ENCODE results near the gene ELP4. TPM values are rescaled to one million over a fixed set of nuclear protein-coding genes. Genes with fewer than 3 reads are reported as not detected.

ELP4 gene
- total RNA-seq, 1 donor from 2014 or later, result 8.6 TPM

- DNase-seq (ENCODE audit: low spot score), result no peak
- Mint-ChIP-seq H3K36me3 (ENCODE audit: low read depth) (peaks cover 2% of the 10 kb centered on the region), H3K4me3 (ENCODE audit: unreplicated experiment) (no peak overlapping the region), H3K9me3 (ENCODE audit: low read depth) (peaks cover 4% of the 10 kb centered on the region), H3K27ac (ENCODE audit: unreplicated experiment) (peak overlapping the region; percentile 88), H3K4me1 (ENCODE audit: low read depth) (peaks cover 22% of the 10 kb centered on the region), H3K27me3 (ENCODE audit: low read depth) (no peaks in the 10 kb centered on the region)
- TF ChIP-seq CTCF (IDR thresholded peaks at IDR 0.05), result no peak
Observed at GRCh38 chr11:31779374-31779791, 269.8 kb downstream of the ELP4 start.

- no peak for TF ChIP-seq CTCF (IDR thresholded peaks at IDR 0.05)
- Mint-ChIP-seq H3K27ac (ENCODE audit: unreplicated experiment) (peak overlapping the region; percentile 88), H3K4me3 (ENCODE audit: unreplicated experiment) (no peak overlapping the region), H3K4me1 (ENCODE audit: low read depth) (peaks cover 22% of the 10 kb centered on the region), H3K36me3 (ENCODE audit: low read depth) (peaks cover 2% of the 10 kb centered on the region), H3K27me3 (ENCODE audit: low read depth) (no peaks in the 10 kb centered on the region), H3K9me3 (ENCODE audit: low read depth) (peaks cover 4% of the 10 kb centered on the region)
- no peak for DNase-seq (ENCODE audit: low spot score)
Observed at GRCh38 chr11:31780078-31780477, 270.5 kb downstream of the ELP4 start.

GRCh38 chr11:31780480-31780971, 271.0 kb downstream of the ELP4 start:
- H3K36me3 Mint-ChIP-seq (ENCODE audit: low read depth), result peaks cover 2% of the 10 kb centered on the region
- H3K27ac Mint-ChIP-seq (ENCODE audit: unreplicated experiment), result peak overlapping the region; percentile 3
- no peak overlapping the region for H3K4me3 Mint-ChIP-seq (ENCODE audit: unreplicated experiment)
- DNase-seq (ENCODE audit: low spot score), result no peak
- peaks cover 22% of the 10 kb centered on the region for H3K4me1 Mint-ChIP-seq (ENCODE audit: low read depth)
- H3K27me3 Mint-ChIP-seq (ENCODE audit: low read depth), result no peaks in the 10 kb centered on the region
- H3K9me3 Mint-ChIP-seq (ENCODE audit: low read depth), result peaks cover 4% of the 10 kb centered on the region
- no peak for TF ChIP-seq CTCF (IDR thresholded peaks at IDR 0.05)

- no peak for DNase-seq (ENCODE audit: low spot score)
- no peak for TF ChIP-seq CTCF (IDR thresholded peaks at IDR 0.05)
- Mint-ChIP-seq H3K9me3 (ENCODE audit: low read depth) (peaks cover 4% of the 10 kb centered on the region), H3K27ac (ENCODE audit: unreplicated experiment) (no peak overlapping the region), H3K4me1 (ENCODE audit: low read depth) (peaks cover 23% of the 10 kb centered on the region), H3K36me3 (ENCODE audit: low read depth) (peaks cover 2% of the 10 kb centered on the region), H3K4me3 (ENCODE audit: unreplicated experiment) (no peak overlapping the region), H3K27me3 (ENCODE audit: low read depth) (no peaks in the 10 kb centered on the region)
Observed at GRCh38 chr11:31782257-31782656, 272.7 kb downstream of the ELP4 start.

- H3K27ac Mint-ChIP-seq (ENCODE audit: unreplicated experiment), result no peak overlapping the region
- H3K36me3 Mint-ChIP-seq (ENCODE audit: low read depth), result no peaks in the 10 kb centered on the region
- TF ChIP-seq CTCF (IDR thresholded peaks at IDR 0.05), result no peak
- H3K9me3 Mint-ChIP-seq (ENCODE audit: low read depth), result no peaks in the 10 kb centered on the region
- no peak overlapping the region for H3K4me3 Mint-ChIP-seq (ENCODE audit: unreplicated experiment)
- H3K27me3 Mint-ChIP-seq (ENCODE audit: low read depth), result no peaks in the 10 kb centered on the region
- no peak for DNase-seq (ENCODE audit: low spot score)
- H3K4me1 Mint-ChIP-seq (ENCODE audit: low read depth), result peaks cover 23% of the 10 kb centered on the region
Observed at GRCh38 chr11:31783252-31783651, 273.7 kb downstream of the ELP4 start.
